ENCODE results near the gene ZMYND11. TPM values are rescaled to one million over a fixed set of nuclear protein-coding genes. Genes with fewer than 3 reads are reported as not detected.
A peak's percentile ranks its signal among the peaks of the same experiment; 100 is the strongest.

The ZMYND11 gene
- total RNA-seq, 1 donor from 2014 or later: 49.2 TPM

GRCh38 chr10:269440-270074 is 134.3 kb downstream of the ZMYND11 start:
- Histone ChIP-seq H3K36me3 (ENCODE audit: control insufficient read depth, insufficient read depth, low read length) (no peaks in the 10 kb centered on the region), H3K4me3 (ENCODE audit: low read depth, low read length) (no peak overlapping the region), H3K27me3 (ENCODE audit: control insufficient read depth, insufficient read depth, low read length) (no peaks in the 10 kb centered on the region)
- TF ChIP-seq, protein P1, sequence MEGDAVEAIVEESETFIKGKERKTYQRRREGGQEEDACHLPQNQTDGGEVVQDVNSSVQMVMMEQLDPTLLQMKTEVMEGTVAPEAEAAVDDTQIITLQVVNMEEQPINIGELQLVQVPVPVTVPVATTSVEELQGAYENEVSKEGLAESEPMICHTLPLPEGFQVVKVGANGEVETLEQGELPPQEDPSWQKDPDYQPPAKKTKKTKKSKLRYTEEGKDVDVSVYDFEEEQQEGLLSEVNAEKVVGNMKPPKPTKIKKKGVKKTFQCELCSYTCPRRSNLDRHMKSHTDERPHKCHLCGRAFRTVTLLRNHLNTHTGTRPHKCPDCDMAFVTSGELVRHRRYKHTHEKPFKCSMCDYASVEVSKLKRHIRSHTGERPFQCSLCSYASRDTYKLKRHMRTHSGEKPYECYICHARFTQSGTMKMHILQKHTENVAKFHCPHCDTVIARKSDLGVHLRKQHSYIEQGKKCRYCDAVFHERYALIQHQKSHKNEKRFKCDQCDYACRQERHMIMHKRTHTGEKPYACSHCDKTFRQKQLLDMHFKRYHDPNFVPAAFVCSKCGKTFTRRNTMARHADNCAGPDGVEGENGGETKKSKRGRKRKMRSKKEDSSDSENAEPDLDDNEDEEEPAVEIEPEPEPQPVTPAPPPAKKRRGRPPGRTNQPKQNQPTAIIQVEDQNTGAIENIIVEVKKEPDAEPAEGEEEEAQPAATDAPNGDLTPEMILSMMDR (IDR thresholded peaks at IDR 0.05; ENCODE audit: insufficient read depth, low read length, severe bottlenecking): no peak
- FAIRE-seq (no peak), DNase-seq (ENCODE audit: low read depth) (no peak)

DNA sequence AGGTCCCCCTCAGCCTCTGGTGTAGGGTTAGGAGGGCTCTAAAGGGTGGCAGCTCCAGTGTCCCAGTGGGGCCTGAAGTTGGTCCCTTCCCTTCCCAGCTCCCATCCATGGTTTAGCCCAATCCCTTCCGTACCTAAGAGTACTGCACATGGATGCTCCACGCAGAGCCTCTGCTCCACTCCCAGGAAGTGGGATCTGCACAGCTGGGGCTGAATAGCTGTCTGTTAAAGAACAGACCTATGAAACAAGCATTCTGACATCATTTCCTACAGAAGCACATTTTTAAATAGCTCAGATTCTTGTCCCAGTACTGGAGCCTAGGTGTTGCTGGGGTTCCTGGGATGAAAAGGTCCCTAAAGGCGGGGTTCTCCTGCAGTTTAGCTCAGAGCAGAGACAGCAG is 135.9 kb downstream of the ZMYND11 start:
- H3K27me3 ChIP-seq (ENCODE audit: control insufficient read depth, insufficient read depth, low read length): no peaks in the 10 kb centered on the region
- DNase-seq (ENCODE audit: low read depth): no peak
- no peak for FAIRE-seq
- H3K4me3 ChIP-seq (ENCODE audit: low read depth, low read length): no peak overlapping the region
- H3K36me3 ChIP-seq (ENCODE audit: control insufficient read depth, insufficient read depth, low read length): no peaks in the 10 kb centered on the region
- TF ChIP-seq, protein P1 (IDR thresholded peaks at IDR 0.05; ENCODE audit: insufficient read depth, low read length, severe bottlenecking): no peak

GRCh38 chr10:271722-272121 is 136.5 kb downstream of the ZMYND11 start:
- H3K27me3 ChIP-seq (ENCODE audit: control insufficient read depth, insufficient read depth, low read length): no peaks in the 10 kb centered on the region
- TF ChIP-seq, protein P1 (IDR thresholded peaks at IDR 0.05; ENCODE audit: insufficient read depth, low read length, severe bottlenecking): no peak
- no peak for DNase-seq (ENCODE audit: low read depth)
- no peaks in the 10 kb centered on the region for H3K36me3 ChIP-seq (ENCODE audit: control insufficient read depth, insufficient read depth, low read length)
- no peak overlapping the region for H3K4me3 ChIP-seq (ENCODE audit: low read depth, low read length)
- no peak for FAIRE-seq

DNA sequence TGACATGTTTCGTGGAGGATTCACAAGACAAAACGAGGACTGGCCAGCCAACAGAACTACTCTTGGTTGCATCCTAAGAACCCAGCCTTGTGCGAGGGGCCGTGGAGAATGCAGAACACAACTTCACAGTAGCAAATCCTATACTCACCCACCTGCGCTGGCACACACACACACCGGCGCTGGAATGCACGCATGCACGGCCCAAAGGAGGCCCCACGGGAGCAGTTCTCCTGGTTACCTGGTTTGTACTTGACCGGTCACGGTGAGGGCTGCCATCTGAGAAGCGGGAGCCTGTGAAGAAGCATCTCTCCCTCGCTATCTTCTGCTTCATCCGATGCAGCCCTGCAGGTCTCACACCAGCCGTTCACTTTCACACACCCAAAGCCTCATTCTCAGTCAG is 137.8 kb downstream of the ZMYND11 start:
- no peak for FAIRE-seq
- TF ChIP-seq, protein P1 (IDR thresholded peaks at IDR 0.05; ENCODE audit: insufficient read depth, low read length, severe bottlenecking): no peak
- Histone ChIP-seq H3K27me3 (ENCODE audit: control insufficient read depth, insufficient read depth, low read length) (no peaks in the 10 kb centered on the region), H3K4me3 (ENCODE audit: low read depth, low read length) (no peak overlapping the region), H3K36me3 (ENCODE audit: control insufficient read depth, insufficient read depth, low read length) (no peaks in the 10 kb centered on the region)
- DNase-seq (ENCODE audit: low read depth): no peak

DNA sequence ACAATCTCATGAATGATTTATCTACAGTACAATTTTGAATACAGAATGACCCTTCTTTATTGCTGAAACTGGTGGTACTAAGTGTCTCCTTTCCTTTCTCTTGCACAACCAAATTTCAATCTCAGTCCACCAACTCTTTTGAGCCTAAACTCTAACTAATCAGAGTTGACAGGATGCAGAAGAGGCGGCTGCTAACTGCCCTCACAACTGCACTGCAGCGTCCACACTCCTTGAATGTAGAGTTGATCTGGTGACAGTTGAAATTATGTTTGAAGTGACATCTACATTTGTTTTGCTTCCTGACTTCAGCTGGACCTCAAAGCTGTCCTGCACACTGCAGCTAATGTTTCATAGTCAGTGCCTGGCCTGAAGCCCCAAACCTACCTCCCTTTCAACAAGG is 139.6 kb downstream of the ZMYND11 start:
- TF ChIP-seq, protein P1 (IDR thresholded peaks at IDR 0.05; ENCODE audit: insufficient read depth, low read length, severe bottlenecking): no peak
- H3K36me3 ChIP-seq (ENCODE audit: control insufficient read depth, insufficient read depth, low read length): no peaks in the 10 kb centered on the region
- FAIRE-seq (peak; percentile 36), DNase-seq (ENCODE audit: low read depth) (no peak)
- no peaks in the 10 kb centered on the region for H3K27me3 ChIP-seq (ENCODE audit: control insufficient read depth, insufficient read depth, low read length)
- H3K4me3 ChIP-seq (ENCODE audit: low read depth, low read length): no peak overlapping the region

DNA sequence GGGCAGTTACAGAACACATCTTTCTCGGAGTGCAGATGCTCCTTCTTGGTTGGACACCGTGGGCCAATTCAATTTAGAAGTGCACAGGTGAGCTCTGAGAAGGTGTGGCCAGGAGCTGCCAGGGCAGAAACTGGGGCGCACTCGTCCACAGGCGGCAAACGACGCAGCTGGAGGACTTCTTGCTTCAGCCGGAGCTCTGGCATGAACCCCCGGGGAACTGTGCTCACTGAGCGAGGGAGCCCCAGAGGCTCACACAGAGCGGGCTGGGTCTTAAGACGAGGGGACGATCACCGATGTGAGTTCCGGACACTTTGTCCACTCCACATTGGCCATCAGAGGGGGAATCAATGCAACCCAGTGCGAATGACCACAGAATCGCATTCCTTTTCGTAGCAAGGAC is 140.4 kb downstream of the ZMYND11 start:
- no peak for DNase-seq (ENCODE audit: low read depth)
- FAIRE-seq: no peak
- Histone ChIP-seq H3K4me3 (ENCODE audit: low read depth, low read length) (no peak overlapping the region), H3K36me3 (ENCODE audit: control insufficient read depth, insufficient read depth, low read length) (no peaks in the 10 kb centered on the region), H3K27me3 (ENCODE audit: control insufficient read depth, insufficient read depth, low read length) (no peaks in the 10 kb centered on the region)
- TF ChIP-seq, protein P1 (IDR thresholded peaks at IDR 0.05; ENCODE audit: insufficient read depth, low read length, severe bottlenecking): no peak
